ENCODE measurements around the gene MYO1B. TPM values are rescaled to one million over a fixed set of nuclear protein-coding genes. Genes with fewer than 3 reads are reported as not detected.

Gene MYO1B
- total RNA-seq, 1 donor: 0.73 TPM

DNA sequence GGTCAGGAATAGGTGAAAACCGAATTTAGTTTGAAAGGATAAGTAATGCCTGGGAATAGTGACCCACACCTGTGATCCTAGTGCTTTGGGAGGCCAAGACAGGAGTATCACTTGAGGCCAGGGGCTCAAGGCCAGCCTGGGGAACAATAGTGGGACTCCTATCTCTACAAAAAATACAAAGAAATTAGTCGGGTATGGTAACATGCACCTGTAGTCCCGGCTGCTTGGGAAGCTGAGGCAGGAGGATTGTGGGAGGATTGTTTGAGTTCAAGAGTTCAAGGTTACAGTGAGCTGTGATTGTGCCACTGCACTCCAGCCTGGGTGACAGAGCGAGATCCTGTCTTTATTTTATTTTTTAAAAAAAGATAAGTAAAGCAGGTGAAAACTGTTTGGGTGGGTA is 3.8 kb upstream of the MYO1B start:
- H3K4me1 ChIP-seq (ENCODE audit: insufficient read depth, low read length): peaks cover 16% of the 10 kb centered on the region
- no peaks in the 10 kb centered on the region for H3K9me3 ChIP-seq (ENCODE audit: low read depth, low read length)
- H3K4me3 ChIP-seq (ENCODE audit: low read length): no peak overlapping the region
- H3K27me3 ChIP-seq (ENCODE audit: insufficient read depth, low read length): peaks cover 25% of the 10 kb centered on the region

DNA sequence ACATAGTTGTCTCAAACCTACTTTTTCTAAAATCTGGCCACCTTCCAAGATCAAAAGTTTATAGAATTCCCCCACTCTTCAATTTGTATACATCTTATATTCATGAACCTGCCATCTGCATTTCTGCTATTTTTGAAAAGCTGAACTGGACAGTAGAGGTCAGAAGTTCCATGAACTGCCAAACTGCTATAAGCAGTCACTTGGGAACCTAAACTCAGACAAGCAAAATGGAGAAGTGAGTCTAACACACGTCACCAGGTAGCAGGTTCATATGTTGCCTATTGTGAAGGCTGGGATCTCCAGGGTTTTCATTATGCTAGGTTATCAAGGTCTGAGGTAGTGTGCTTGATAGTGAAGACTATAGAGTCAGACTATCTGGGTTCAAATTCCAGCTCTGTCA is 2.0 kb upstream of the MYO1B start:
- Histone ChIP-seq H3K4me3 (ENCODE audit: low read length) (no peak overlapping the region), H3K4me1 (ENCODE audit: insufficient read depth, low read length) (peaks cover 17% of the 10 kb centered on the region), H3K9me3 (ENCODE audit: low read depth, low read length) (no peaks in the 10 kb centered on the region), H3K27me3 (ENCODE audit: insufficient read depth, low read length) (peaks cover 39% of the 10 kb centered on the region)

DNA sequence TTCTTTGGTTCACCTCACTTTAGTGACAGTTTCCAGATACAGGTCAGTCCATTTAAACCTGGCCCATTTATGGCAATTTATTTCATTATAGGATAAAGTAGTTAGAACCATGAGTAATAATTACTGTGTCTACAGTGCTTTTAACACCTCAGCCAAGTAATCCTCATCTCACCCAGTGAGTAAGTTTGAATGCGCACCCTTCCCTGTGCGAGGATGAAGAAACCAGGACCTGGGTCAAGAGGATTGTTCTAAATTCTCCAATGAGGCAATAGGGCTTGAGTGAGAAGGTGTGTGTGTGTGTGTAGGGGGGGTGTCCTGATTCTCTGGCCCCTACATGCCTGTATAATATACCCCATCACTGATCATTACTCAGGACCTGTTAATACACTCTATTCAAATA is 854 bp upstream of the MYO1B start:
- Histone ChIP-seq H3K27me3 (ENCODE audit: insufficient read depth, low read length) (peaks cover 39% of the 10 kb centered on the region), H3K9me3 (ENCODE audit: low read depth, low read length) (no peaks in the 10 kb centered on the region), H3K4me1 (ENCODE audit: insufficient read depth, low read length) (peaks cover 17% of the 10 kb centered on the region), H3K4me3 (ENCODE audit: low read length) (no peak overlapping the region)

DNA sequence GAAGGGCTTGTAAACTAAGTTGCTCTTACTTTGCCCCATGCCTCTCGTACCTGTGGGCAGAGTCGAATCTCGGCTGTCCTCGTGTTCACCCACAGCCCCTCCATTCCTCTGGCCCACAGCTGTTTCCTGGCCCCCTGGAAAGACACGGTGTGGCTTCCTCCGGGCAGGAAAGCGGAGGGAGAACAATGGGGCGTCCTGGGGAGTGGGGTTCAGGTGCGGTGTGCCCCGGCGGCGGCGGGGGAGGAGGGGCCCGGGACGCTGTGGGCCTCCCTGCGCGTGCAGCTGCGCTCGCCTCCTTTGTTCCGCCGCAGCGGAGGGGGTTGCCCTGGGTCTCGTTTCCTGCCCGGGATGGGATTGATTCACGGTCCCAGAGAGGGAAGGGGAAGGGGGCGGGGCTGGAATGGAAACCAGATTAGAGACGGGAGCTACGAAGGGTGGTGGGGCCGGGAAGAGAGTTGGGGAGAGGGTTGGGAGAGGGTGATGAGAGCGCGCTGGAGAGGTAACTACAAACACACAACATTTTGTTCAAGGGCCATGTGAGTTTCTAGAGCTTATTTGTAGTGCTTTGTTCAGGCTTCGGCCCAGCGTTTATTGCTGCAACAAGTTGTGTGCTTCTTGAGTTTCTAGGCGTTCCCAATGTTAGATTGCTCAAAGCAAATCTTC is 796 bp downstream of the MYO1B start:
- Histone ChIP-seq H3K9me3 (ENCODE audit: low read depth, low read length) (no peaks in the 10 kb centered on the region), H3K4me1 (ENCODE audit: insufficient read depth, low read length) (peaks cover 17% of the 10 kb centered on the region), H3K27me3 (ENCODE audit: insufficient read depth, low read length) (peaks cover 39% of the 10 kb centered on the region), H3K4me3 (ENCODE audit: low read length) (peak overlapping the region; percentile 36)

DNA sequence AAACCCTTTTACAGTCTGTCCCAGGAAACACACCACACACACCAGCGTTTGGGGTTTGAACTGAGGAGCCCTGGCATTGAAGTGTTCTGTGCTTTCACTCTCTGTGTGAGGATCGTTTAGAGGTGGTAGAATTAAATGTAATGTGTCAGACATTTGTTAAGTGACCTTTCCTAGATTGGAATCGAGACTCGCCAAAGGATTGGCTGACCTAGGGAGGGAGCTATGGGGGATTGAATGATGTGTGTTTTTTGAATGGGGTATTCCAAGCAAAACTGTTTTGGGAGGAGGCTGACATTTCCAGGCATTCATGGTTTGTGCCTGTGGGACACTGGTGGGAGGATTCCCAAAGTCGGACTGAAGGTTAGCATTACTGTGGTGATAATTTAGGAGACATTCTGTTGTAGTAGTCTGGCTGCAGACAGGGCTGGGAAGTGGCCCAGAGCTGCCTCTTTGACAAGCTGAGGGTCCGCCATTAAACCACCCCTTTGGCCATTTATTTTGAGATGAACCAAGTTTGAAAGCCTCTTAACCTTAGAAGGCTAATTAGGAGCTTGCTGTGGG is 1.7 kb downstream of the MYO1B start:
- H3K9me3 ChIP-seq (ENCODE audit: low read depth, low read length): no peaks in the 10 kb centered on the region
- H3K27me3 ChIP-seq (ENCODE audit: insufficient read depth, low read length): peaks cover 39% of the 10 kb centered on the region
- H3K4me1 ChIP-seq (ENCODE audit: insufficient read depth, low read length): peaks cover 17% of the 10 kb centered on the region
- H3K4me3 ChIP-seq (ENCODE audit: low read length): no peak overlapping the region

DNA sequence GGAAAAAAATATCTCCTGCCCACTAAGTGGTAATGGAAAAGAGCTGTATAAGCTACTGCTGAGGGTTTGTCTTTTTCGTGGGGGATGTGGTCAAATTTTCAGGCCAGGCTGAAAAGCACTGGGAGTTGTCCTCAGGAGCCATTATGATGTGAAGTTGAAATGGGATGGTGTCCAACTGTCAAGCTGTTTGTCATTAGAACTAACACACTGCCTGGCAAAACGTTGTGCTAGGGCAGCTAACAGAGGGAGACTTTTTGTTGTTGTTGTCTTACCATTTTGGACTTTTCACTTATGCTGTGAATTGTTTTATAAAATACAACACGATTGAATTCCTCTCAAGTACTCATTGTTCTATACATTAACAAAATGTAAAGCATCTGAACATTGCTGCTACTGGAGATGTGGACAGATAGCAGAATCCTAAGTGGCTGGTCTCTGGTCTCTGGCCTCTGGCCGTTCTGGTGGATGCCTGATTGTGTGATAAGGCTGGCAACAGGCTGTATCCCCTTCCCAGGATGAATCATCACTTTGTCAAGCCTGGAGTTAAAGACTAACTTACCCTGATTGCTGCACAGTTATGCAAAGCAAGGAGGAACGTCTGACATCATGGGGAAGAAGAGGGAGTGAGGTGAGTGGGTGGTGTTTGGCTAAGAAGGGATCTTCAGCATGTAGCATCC is 2.3 kb downstream of the MYO1B start:
- Histone ChIP-seq H3K9me3 (ENCODE audit: low read depth, low read length) (no peaks in the 10 kb centered on the region), H3K4me3 (ENCODE audit: low read length) (no peak overlapping the region), H3K4me1 (ENCODE audit: insufficient read depth, low read length) (peaks cover 17% of the 10 kb centered on the region), H3K27me3 (ENCODE audit: insufficient read depth, low read length) (peaks cover 39% of the 10 kb centered on the region)

DNA sequence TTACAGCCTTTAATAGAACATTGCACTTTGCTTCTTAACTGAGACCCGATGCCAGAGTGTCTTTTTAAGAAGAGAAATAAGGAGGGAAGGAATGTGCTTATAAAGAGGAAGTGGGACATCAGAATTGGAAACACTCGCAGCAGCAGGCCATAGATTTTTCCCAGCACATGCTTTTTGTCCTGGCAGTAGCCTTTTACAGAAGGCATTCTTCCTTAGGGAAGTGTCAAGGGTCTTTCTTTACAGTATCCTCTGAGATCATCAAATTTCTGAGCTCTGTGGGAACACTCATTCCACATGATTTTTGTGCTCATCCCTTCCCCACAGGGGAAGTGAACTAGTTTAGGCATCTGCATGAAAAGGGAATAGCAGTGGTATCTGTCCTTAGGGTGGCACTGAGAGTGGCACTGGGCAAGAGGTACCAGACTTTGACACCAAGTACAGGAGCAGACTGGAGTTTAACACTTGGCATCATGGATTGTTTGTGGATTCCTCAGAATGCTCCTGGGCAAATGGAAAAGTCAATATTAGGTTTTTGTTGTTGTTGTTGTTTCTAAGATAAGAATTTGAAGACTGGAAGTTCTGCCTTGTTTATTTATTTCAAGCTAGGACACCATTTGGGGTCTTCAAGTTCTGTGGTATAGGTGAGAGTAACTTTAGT is 4.1 kb downstream of the MYO1B start:
- peaks cover 26% of the 10 kb centered on the region for H3K27me3 ChIP-seq (ENCODE audit: insufficient read depth, low read length)
- H3K4me3 ChIP-seq (ENCODE audit: low read length): no peak overlapping the region
- H3K4me1 ChIP-seq (ENCODE audit: insufficient read depth, low read length): peaks cover 17% of the 10 kb centered on the region
- no peaks in the 10 kb centered on the region for H3K9me3 ChIP-seq (ENCODE audit: low read depth, low read length)

DNA sequence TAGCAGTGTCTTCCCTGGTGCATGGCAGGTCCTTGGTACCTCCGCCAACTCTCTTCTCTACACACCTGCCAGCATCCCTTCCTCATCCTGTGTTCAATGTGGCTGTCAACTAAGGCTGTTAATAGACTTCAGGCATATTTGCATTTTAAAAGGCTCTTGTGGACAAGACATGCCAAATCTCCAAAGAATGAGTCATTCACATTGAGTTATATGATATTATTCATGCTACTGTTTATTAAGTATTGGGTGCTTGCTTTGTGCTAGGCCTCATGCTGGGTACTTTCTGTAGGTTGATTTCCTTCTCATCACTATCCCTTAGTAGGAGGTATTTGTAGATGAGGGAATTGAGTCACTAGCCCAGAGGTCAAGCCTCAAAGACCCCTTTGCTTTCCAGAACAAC is 5.2 kb downstream of the MYO1B start:
- H3K4me1 ChIP-seq (ENCODE audit: insufficient read depth, low read length): peaks cover 11% of the 10 kb centered on the region
- no peaks in the 10 kb centered on the region for H3K9me3 ChIP-seq (ENCODE audit: low read depth, low read length)
- H3K4me3 ChIP-seq (ENCODE audit: low read length): no peak overlapping the region
- peaks cover 18% of the 10 kb centered on the region for H3K27me3 ChIP-seq (ENCODE audit: insufficient read depth, low read length)

DNA sequence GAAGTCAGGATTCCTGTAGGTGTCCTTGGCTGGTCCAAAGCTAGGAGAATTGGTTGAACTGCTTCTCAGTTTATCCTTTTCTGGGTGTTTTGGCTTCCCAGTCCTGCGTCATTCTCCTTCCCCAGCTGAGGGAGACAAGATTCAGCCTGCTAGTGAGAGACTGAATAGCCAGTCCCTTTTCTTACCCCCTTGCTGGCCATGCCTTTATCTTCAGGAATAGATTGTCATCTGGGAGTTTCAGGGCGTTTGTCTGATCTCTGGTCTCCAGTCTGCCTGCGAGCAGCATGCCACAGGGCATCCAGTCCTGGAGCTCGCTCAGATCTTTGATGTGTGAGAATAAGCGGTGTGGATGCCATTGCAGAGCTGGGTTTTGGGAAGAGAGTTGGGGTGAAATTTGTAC is 5.8 kb downstream of the MYO1B start:
- Histone ChIP-seq H3K4me1 (ENCODE audit: insufficient read depth, low read length) (peaks cover 5% of the 10 kb centered on the region), H3K9me3 (ENCODE audit: low read depth, low read length) (no peaks in the 10 kb centered on the region), H3K4me3 (ENCODE audit: low read length) (no peak overlapping the region), H3K27me3 (ENCODE audit: insufficient read depth, low read length) (peaks cover 18% of the 10 kb centered on the region)

DNA sequence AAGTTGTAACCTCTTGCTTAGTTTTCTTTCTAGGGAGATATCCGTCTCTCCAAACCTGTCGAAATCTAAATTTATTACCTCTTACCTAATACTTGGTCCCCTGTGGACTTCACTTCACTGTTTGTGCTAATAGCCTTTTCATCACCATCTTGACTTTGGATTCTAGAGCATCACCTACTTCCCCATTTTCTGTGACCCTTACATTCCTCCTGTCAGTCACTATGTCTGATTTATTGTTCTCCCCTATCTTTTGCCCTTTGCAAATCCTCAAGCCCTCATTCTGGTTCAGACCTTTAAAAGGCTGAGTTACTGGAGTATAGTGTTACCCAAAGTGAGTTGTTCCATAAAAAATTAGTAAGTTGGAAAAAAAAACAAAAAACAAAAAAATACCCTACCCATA is 7.5 kb downstream of the MYO1B start:
- no peaks in the 10 kb centered on the region for H3K9me3 ChIP-seq (ENCODE audit: low read depth, low read length)
- no peaks in the 10 kb centered on the region for H3K4me1 ChIP-seq (ENCODE audit: insufficient read depth, low read length)
- H3K4me3 ChIP-seq (ENCODE audit: low read length): no peak overlapping the region
- H3K27me3 ChIP-seq (ENCODE audit: insufficient read depth, low read length): peaks cover 2% of the 10 kb centered on the region

DNA sequence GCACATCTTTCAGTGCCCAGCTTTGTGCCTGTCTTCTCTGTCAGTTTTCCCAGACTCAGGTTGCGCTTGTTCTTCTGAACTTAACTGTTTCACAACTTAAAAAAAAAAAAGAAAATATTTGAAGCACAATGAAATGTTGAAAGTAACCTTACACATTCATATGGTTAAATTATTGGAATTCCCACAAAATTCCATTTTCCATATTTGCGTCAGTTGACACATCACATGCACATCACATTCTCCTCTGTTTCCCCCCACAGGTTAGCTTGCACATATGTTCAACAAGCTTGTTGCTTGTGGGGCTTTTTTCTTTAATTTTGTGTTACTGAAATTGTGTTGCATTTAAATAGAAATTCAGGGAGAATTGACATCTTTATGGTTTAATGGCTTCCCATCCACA is 8.3 kb downstream of the MYO1B start:
- H3K27me3 ChIP-seq (ENCODE audit: insufficient read depth, low read length): no peaks in the 10 kb centered on the region
- no peaks in the 10 kb centered on the region for H3K9me3 ChIP-seq (ENCODE audit: low read depth, low read length)
- no peaks in the 10 kb centered on the region for H3K4me1 ChIP-seq (ENCODE audit: insufficient read depth, low read length)
- no peak overlapping the region for H3K4me3 ChIP-seq (ENCODE audit: low read length)

DNA sequence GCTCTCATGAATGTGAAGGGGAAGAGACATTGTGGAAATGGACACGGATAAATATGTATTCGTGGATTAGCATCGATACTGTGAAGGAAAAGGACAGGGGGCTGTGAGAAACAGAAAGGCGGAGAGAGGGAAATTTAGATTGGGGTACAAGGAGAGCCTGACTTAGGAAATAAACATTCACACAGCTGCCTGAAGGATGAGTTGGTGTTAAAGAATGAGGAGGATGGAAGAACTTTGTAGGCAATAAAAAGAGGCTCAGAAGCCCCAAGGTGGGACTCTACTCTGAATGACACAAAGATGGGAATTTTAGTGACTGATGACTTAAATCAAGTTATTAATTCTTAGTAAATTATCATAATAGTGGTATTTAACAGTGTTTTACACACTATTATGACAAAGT is 10.1 kb downstream of the MYO1B start:
- Histone ChIP-seq H3K9me3 (ENCODE audit: low read depth, low read length) (no peaks in the 10 kb centered on the region), H3K4me3 (ENCODE audit: low read length) (no peak overlapping the region), H3K4me1 (ENCODE audit: insufficient read depth, low read length) (no peaks in the 10 kb centered on the region), H3K27me3 (ENCODE audit: insufficient read depth, low read length) (no peaks in the 10 kb centered on the region)

DNA sequence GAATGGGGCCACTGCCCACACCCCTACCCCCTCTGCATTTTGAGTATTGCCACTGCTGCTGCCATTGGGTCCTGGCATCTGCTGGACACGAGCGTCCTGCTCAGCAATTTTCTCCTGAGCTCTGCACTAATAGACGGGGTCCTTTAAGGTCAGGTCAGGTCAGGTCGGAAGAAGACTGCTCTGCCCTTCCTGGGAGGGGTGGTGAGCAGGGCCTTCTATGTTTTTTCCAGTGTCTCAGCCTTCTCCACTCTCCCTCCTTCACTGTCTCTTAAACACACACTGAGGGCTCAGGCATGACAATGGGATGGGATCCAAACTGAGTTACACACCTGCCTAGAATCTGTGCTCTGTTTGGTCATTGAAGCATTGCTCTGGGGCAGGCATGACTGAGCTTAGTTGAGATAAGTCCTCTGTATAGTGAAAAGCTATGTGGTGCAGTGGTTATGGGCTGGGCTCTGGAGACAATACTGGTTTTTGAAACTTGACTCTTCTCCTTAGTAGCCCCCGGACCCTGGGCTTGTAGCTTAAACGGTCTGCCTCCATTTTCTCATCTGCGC is 10.6 kb downstream of the MYO1B start:
- H3K4me1 ChIP-seq (ENCODE audit: insufficient read depth, low read length): no peaks in the 10 kb centered on the region
- no peaks in the 10 kb centered on the region for H3K27me3 ChIP-seq (ENCODE audit: insufficient read depth, low read length)
- no peak overlapping the region for H3K4me3 ChIP-seq (ENCODE audit: low read length)
- H3K9me3 ChIP-seq (ENCODE audit: low read depth, low read length): no peaks in the 10 kb centered on the region

DNA sequence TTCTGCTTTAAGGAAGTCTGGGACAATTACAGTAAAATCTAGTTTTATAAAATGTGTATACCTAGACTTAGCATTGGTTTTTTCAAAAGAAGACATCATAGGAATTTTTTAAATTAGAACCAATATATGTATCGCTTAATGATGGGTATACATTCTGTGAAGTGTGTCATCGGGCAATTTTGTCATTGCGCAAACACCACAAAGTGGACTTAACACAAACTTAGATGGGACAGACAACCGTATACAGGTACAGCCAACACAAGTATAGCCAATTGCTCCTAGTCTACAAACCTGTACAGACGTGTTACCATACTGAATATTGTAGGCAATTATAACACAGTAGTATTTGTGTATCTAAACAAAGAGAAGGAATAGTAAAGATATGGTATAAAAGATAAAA is 12.7 kb downstream of the MYO1B start:
- H3K4me1 ChIP-seq (ENCODE audit: insufficient read depth, low read length): no peaks in the 10 kb centered on the region
- no peaks in the 10 kb centered on the region for H3K9me3 ChIP-seq (ENCODE audit: low read depth, low read length)
- no peaks in the 10 kb centered on the region for H3K27me3 ChIP-seq (ENCODE audit: insufficient read depth, low read length)
- H3K4me3 ChIP-seq (ENCODE audit: low read length): no peak overlapping the region

DNA sequence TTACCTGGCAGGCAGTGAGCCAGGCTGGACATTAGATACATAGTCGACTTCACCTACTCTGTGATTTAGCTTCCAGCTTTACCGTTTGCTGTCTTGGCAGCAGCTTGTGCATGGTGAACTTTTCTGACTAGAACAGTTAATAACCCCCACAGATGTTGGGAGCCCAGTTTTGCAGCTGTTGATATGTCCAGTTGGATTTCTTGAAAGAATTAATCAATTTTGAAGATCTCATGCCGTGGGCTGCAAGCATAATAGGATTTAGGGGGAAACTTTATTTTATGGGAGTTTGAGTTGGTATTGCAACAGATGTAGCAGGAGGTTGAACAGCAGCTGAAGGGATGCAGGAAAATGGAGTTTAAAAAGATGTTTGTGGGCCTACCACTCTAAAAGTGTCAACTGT is 13.8 kb downstream of the MYO1B start:
- H3K27me3 ChIP-seq (ENCODE audit: insufficient read depth, low read length): no peaks in the 10 kb centered on the region
- H3K9me3 ChIP-seq (ENCODE audit: low read depth, low read length): no peaks in the 10 kb centered on the region
- H3K4me1 ChIP-seq (ENCODE audit: insufficient read depth, low read length): no peaks in the 10 kb centered on the region
- no peak overlapping the region for H3K4me3 ChIP-seq (ENCODE audit: low read length)

Data from mononuclear cell (primary cell).